IMR-90 (cell line): ENCODE data around the gene SLC22A2.

ENCODE experiments used
- BHLHE40 ChIP-seq: fragments of 150-350 bp; IDR thresholded peaks from 2 replicates; pipeline ENCODE4 v1.6.1; 2016; ENCODE audit warnings: mild to moderate bottlenecking, low read depth, low read length
- CEBPB ChIP-seq: IDR thresholded peaks from 2 replicates; pipeline ENCODE4 v1.6.1; 2012; ENCODE audit warnings: low read depth, low read length, improper control_type of control experiment
- CTCF ChIP-seq: conservative IDR thresholded peaks from 2 replicates; pipeline ENCODE4 v1.5.1; 2012; ENCODE audit warnings: mild to moderate bottlenecking, low read depth, low read length, improper control_type of control experiment
- MAFK ChIP-seq: IDR thresholded peaks from 2 replicates; pipeline ENCODE4 v1.6.1; 2012; ENCODE audit warnings: low read depth, low read length, improper control_type of control experiment
- MAZ ChIP-seq: IDR thresholded peaks from 2 replicates; pipeline ENCODE4 v1.6.1; 2012; ENCODE audit warnings: low read depth, mild to moderate bottlenecking, low read length, improper control_type of control experiment, moderate library complexity, borderline replicate concordance
- NFE2L2 ChIP-seq: fragments of 150-350 bp; IDR thresholded peaks from 2 replicates; pipeline ENCODE4 v1.6.1; 2016; ENCODE audit warnings: low read depth, mild to moderate bottlenecking, low read length
- POLR2A ChIP-seq: IDR thresholded peaks from 2 replicates; pipeline ENCODE4 v1.6.1; 2012; ENCODE audit warnings: mild to moderate bottlenecking, low read depth, low read length
- RCOR1 ChIP-seq: IDR thresholded peaks from 2 replicates; pipeline ENCODE4 v1.6.1; 2012; ENCODE audit warnings: mild to moderate bottlenecking, low read length, improper control_type of control experiment; ENCODE audit not compliant: insufficient replicate concordance
- SMC3 ChIP-seq: fragments of 150-350 bp; IDR thresholded peaks from 2 replicates; pipeline ENCODE4 v1.6.1; 2016; ENCODE audit warnings: low read depth, mild to moderate bottlenecking, antibody characterized with exemption, low read length, moderate library complexity
- USF2 ChIP-seq: fragments of 150-350 bp; IDR thresholded peaks from 2 replicates; pipeline ENCODE4 v1.6.1; 2017; ENCODE audit warnings: mild to moderate bottlenecking, antibody characterized with exemption, low read length, low read depth

- TF ChIP-seq CEBPB: no peak
- no peak for TF ChIP-seq POLR2A
- no peak for TF ChIP-seq SMC3
- TF ChIP-seq NFE2L2: no peak
- no peak for TF ChIP-seq CTCF
- no peak for TF ChIP-seq MAZ
- TF ChIP-seq BHLHE40: no peak
- no peak for TF ChIP-seq MAFK
- no peak for TF ChIP-seq USF2
- no peak for TF ChIP-seq RCOR1
Measured at GRCh38 chr6:160269023-160269521, 10.5 kb upstream of the SLC22A2 start.
